ENCODE results near the gene MPDU1. TPM values are rescaled to one million over a fixed set of nuclear protein-coding genes. Genes with fewer than 3 reads are reported as not detected.

The MPDU1 gene
- polyA plus RNA-seq, 1 donor = 105 TPM

DNA sequence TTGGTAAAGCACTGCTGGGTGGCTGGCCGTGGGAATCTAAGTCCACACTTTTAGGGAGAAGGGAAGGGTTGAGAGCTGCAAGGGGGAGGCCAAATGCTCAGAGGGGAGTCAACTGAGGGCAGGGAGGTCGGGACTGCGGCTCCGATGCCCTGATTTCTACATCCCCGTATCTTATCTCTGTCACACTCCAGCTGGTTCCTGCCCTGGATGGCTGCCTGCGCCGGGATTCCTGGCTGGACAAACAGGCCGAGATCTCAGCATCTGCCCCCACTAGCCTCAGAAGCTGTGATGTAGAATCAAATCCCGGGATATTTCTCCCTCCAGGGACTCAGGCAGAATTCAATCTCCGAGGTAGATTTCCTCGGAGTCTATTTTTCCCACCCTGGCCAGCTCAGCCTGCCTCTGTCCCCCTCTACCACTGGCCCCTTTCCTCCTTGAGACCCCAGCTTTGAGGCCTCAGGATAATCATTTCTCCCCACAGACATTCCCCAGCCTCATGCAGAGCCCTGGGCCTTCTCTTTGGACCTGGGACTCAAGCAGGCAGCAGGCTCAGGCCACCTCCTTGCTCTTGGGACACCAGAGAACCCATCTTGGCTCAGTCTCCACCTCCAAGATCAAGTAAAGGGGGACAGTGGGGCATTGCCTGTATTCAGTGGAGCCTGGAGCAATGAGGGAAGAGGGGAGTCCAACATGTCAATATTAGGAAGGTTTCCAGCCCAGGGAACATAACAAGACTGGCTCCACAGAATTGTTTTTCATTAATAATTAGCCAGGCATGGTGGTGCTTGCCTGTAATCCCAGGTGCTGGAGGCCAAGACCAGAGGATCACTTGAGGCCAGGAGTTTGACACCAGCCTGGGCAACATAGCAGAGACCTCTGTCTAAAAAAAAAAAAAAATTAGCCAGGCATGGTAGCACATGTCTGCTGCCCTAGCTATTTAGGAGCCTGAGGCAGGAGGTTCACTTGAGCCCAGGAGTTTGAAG lies 48.0 kb downstream of the MPDU1 start:
- Histone ChIP-seq H3K4me1 (ENCODE audit: control insufficient read depth, insufficient read depth, low read length) (peaks cover 46% of the 10 kb centered on the region), H3K27ac (ENCODE audit: low read length) (peak overlapping the region; percentile 80), H3K36me3 (ENCODE audit: control insufficient read depth, insufficient read depth, low read length) (peaks cover 2% of the 10 kb centered on the region), H3K4me3 (ENCODE audit: low read length) (no peak overlapping the region), H3K9me3 (ENCODE audit: control insufficient read depth, low read depth, low read length) (no peaks in the 10 kb centered on the region), H3K27me3 (ENCODE audit: control insufficient read depth, insufficient read depth, low read length) (no peaks in the 10 kb centered on the region)
- WGBS (ENCODE audit: insufficient coverage, low lambda C conversion rate) = no CpG with 5 or more reads among the region's 11 CpGs
- peak in 1 of 2 donors; percentile 41 for DNase-seq

DNA sequence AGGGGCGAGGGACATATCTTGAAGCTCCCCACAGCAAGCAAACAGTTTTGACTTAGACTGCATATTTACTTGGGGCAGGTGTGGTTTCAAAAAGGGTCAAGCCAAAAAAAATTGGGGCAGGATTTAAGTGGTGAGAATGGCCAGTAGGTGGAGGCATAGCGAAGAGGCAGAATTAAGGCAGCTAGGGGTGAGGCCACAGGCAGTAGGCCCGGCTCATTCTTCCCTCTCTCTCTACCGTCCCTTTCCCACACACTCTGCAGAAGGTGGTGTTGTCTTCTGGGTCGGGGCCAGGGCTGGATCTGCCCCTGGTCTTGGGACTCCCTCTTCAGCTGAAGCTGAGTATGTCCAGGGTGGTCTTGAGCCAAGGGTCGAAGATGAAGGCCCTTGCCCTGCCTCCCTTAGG lies 48.8 kb downstream of the MPDU1 start:
- no peaks in the 10 kb centered on the region for H3K9me3 ChIP-seq (ENCODE audit: control insufficient read depth, low read depth, low read length)
- no peaks in the 10 kb centered on the region for H3K36me3 ChIP-seq (ENCODE audit: control insufficient read depth, insufficient read depth, low read length)
- no peaks in the 10 kb centered on the region for H3K27me3 ChIP-seq (ENCODE audit: control insufficient read depth, insufficient read depth, low read length)
- peaks cover 45% of the 10 kb centered on the region for H3K4me1 ChIP-seq (ENCODE audit: control insufficient read depth, insufficient read depth, low read length)
- no peak overlapping the region for H3K4me3 ChIP-seq (ENCODE audit: low read length)
- DNase-seq = no peak
- 83% methylated on average over 1 of the region's 6 CpGs for WGBS (ENCODE audit: insufficient coverage, low lambda C conversion rate)
- no peak overlapping the region for H3K27ac ChIP-seq (ENCODE audit: low read length)

DNA sequence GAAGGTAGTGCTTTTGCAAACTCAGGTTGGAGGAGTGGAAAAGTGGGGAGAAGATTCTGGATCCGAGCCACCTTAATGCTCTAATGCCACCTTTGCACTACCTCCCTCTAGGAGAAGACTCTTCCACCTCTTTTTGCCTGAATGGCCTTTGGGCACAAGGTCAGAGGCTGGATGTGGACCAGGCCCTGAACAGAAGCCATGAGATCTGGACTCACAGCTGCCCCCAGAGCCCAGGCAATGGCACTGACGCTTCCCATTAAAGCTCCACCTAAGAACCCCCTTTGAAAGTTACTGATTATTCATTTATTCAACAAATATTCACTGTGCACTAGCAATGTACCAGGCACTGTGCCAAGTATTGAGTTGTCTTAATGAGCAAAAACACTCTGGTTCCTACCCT lies 49.4 kb downstream of the MPDU1 start:
- WGBS (ENCODE audit: insufficient coverage, low lambda C conversion rate) = no CpG with 5 or more reads among the region's 2 CpGs

DNA sequence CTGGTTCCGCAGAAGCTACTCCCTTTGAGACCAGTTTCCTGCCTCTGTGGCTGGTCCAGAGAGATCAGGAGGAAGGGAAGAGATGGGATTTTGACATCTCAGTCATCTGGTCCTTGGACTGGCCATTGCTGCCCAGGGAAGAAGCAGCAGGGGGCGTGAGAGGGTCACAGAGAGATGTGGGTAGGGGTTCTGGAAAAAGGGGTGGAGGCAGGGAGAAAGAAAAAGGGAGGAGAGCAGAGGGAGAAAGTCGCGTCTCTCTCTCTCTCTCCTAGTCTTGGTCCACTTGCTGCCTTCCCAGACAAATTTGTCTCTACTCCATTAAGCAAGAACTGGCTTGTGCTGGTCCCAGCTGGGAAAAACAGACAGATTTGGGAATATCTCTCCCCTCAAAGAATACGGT lies 50.7 kb downstream of the MPDU1 start:
- Histone ChIP-seq H3K9me3 (ENCODE audit: control insufficient read depth, low read depth, low read length) (no peaks in the 10 kb centered on the region), H3K27ac (ENCODE audit: low read length) (no peak overlapping the region), H3K4me3 (ENCODE audit: low read length) (no peak overlapping the region), H3K36me3 (ENCODE audit: control insufficient read depth, insufficient read depth, low read length) (no peaks in the 10 kb centered on the region), H3K27me3 (ENCODE audit: control insufficient read depth, insufficient read depth, low read length) (no peaks in the 10 kb centered on the region), H3K4me1 (ENCODE audit: control insufficient read depth, insufficient read depth, low read length) (peaks cover 34% of the 10 kb centered on the region)
- peak in 1 of 2 donors; percentile 22 for DNase-seq
- no CpG with 5 or more reads among the region's 5 CpGs for whole genome bisulfite sequencing (ENCODE audit: insufficient coverage, low lambda C conversion rate)

More for the DNA sequence above, 49.4 kb downstream of the MPDU1 start:
- no peak overlapping the region for H3K4me3 ChIP-seq (ENCODE audit: low read length)
- no peaks in the 10 kb centered on the region for H3K27me3 ChIP-seq (ENCODE audit: control insufficient read depth, insufficient read depth, low read length)
- DNase-seq = no peak
- H3K4me1 ChIP-seq (ENCODE audit: control insufficient read depth, insufficient read depth, low read length) = peaks cover 42% of the 10 kb centered on the region
- no peaks in the 10 kb centered on the region for H3K9me3 ChIP-seq (ENCODE audit: control insufficient read depth, low read depth, low read length)
- no peaks in the 10 kb centered on the region for H3K36me3 ChIP-seq (ENCODE audit: control insufficient read depth, insufficient read depth, low read length)
- no peak overlapping the region for H3K27ac ChIP-seq (ENCODE audit: low read length)

DNA sequence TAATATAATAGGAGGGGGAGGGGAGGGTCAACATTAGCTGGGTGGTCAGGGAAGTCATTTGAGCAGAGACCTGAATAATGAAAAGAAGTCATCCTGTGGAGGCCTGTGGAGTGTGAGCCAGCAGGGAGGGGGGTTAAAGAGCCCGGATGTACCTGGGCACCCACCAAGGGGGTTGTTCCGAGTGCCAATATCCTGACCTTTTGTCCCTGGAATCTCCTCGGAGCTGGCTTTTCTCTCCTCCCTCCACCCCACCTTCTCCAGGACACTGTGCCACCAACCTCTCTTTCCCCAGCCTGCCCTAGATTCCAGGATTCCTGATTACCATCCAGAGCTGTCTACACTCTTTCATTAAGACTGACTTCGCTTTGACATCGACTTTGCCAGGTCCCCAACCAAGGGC lies 52.5 kb downstream of the MPDU1 start:
- Histone ChIP-seq H3K27me3 (ENCODE audit: control insufficient read depth, insufficient read depth, low read length) (no peaks in the 10 kb centered on the region), H3K4me3 (ENCODE audit: low read length) (no peak overlapping the region), H3K36me3 (ENCODE audit: control insufficient read depth, insufficient read depth, low read length) (no peaks in the 10 kb centered on the region), H3K9me3 (ENCODE audit: control insufficient read depth, low read depth, low read length) (no peaks in the 10 kb centered on the region), H3K27ac (ENCODE audit: low read length) (no peak overlapping the region), H3K4me1 (ENCODE audit: control insufficient read depth, insufficient read depth, low read length) (peaks cover 18% of the 10 kb centered on the region)
- no CpG with 5 or more reads among the region's 5 CpGs for WGBS (ENCODE audit: insufficient coverage, low lambda C conversion rate)
- no peak for DNase-seq

Other genes starting within 250 kb of the MPDU1 start
- 12.2 TPM for gene ACAP1, start 247.3 kb upstream of the MPDU1 start, polyA plus RNA-seq
- gene KCTD11, start 231.7 kb upstream of the MPDU1 start, polyA plus RNA-seq = 8.2 TPM
- gene TMEM95, start 228.7 kb upstream of the MPDU1 start, polyA plus RNA-seq = 0.04 TPM
- 7.4 TPM for gene TNK1, start 202.8 kb upstream of the MPDU1 start, polyA plus RNA-seq
- 16.9 TPM for gene PLSCR3, start 189.3 kb upstream of the MPDU1 start, polyA plus RNA-seq
- gene TMEM256, start 179.8 kb upstream of the MPDU1 start, polyA plus RNA-seq = 187 TPM
- 12.9 TPM for gene NLGN2, start 176.0 kb upstream of the MPDU1 start, polyA plus RNA-seq
- not detected for gene SPEM1, start 163.5 kb upstream of the MPDU1 start, polyA plus RNA-seq
- not detected for gene SPEM2, start 158.2 kb upstream of the MPDU1 start, polyA plus RNA-seq
- gene SPEM3, start 155.0 kb upstream of the MPDU1 start, polyA plus RNA-seq = not detected
- gene TMEM102, start 148.4 kb upstream of the MPDU1 start, polyA plus RNA-seq = 7.5 TPM
- 1.3 TPM for gene FGF11, start 144.3 kb upstream of the MPDU1 start, polyA plus RNA-seq
- 7.4 TPM for gene CHRNB1, start 138.8 kb upstream of the MPDU1 start, polyA plus RNA-seq
- 65.6 TPM for gene ZBTB4, start 104.2 kb upstream of the MPDU1 start, polyA plus RNA-seq
- 0.52 TPM for gene SLC35G6, start 102.4 kb upstream of the MPDU1 start, polyA plus RNA-seq
- 98.7 TPM for gene POLR2A, start 99.5 kb upstream of the MPDU1 start, polyA plus RNA-seq
- gene TNFSF12, start 34.8 kb upstream of the MPDU1 start, polyA plus RNA-seq = 32.7 TPM
- gene TNFSF13, start 25.1 kb upstream of the MPDU1 start, polyA plus RNA-seq = 23.4 TPM
- gene SENP3, start 21.9 kb upstream of the MPDU1 start, polyA plus RNA-seq = 47.7 TPM
- 512 TPM for gene CD68, start 4.2 kb upstream of the MPDU1 start, polyA plus RNA-seq
- 2.0 TPM for gene SOX15, start 6.2 kb downstream of the MPDU1 start, polyA plus RNA-seq
- gene FXR2, start 31.0 kb downstream of the MPDU1 start, polyA plus RNA-seq = 28.2 TPM
- 327 TPM for gene SAT2, start 44.0 kb downstream of the MPDU1 start, polyA plus RNA-seq
- 23.6 TPM for gene SHBG, start 46.3 kb downstream of the MPDU1 start, polyA plus RNA-seq
- gene ATP1B2, start 67.1 kb downstream of the MPDU1 start, polyA plus RNA-seq = 4.8 TPM
- 49.7 TPM for gene TP53, start 103.6 kb downstream of the MPDU1 start, polyA plus RNA-seq
- gene WRAP53, start 104.6 kb downstream of the MPDU1 start, polyA plus RNA-seq = 7.9 TPM
- 7.4 TPM for gene EFNB3, start 121.3 kb downstream of the MPDU1 start, polyA plus RNA-seq
- gene DNAH2, start 133.9 kb downstream of the MPDU1 start, polyA plus RNA-seq = 0.09 TPM